ENCODE results near the gene LRRC55. TPM values are rescaled to one million over a fixed set of nuclear protein-coding genes. Genes with fewer than 3 reads are reported as not detected.

LRRC55 gene
- polyA plus RNA-seq, 2 of the 4 experiments (the other 2 are of a cell fraction), result 0.01 TPM; not detected in 1

DNA sequence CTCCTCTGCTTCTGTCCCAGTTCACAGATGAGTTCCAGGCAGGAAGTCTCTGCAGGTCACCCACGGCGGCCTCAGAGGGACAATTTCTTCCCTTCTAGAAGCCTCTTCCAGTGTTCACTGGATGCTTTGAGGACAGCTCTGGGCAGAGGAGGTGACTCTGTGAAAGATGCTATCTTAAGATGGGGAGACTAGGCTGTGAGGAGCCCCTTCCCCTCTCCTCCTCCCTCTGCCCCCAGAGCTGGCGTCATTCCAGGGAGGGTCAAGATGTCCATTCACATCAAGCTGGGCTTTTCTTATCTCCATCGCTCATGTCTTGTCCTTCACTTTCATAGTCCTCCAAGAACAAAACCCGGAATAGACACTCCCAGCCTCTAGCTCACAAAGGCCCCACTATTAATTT, 51.9 kb downstream of the LRRC55 start:
- POLR2A ChIA-PET, result no interaction called here
- no peaks in the 10 kb centered on the region for H3K4me1 ChIP-seq
- DNase-seq (ENCODE audit: low read depth in 1 of 2, low spot score in 1 of 2) (no peak), ATAC-seq (no peak), FAIRE-seq (no peak)
- no peak for TF ChIP-seq BHLHE40 (IDR thresholded peaks at IDR 0.05; ENCODE audit: low read depth, low read length)
- TF ChIP-seq PHF8 (IDR thresholded peaks at IDR 0.05; ENCODE audit: borderline replicate concordance, low read depth), result no peak
- TF ChIP-seq MAZ (IDR thresholded peaks at IDR 0.05; ENCODE audit: borderline replicate concordance, low read depth, low read length), result no peak
- no peak for TF ChIP-seq ZNF302 (CRISPR knock-in tag; IDR thresholded peaks at IDR 0.05)
- TF ChIP-seq CEBPB (IDR thresholded peaks at IDR 0.05), result no peak
- no peak overlapping the region for H3K4me2 ChIP-seq
- no peak overlapping the region for H3K4me3 ChIP-seq
- CTCF ChIA-PET, result interaction anchor here (0.6 to 1.8 kb wide), 5 partner anchors 13 to 392 kb away, joined by 3 to 9 read pairs (median 3); no protein-coding TSS in a partner anchor
- no peaks in the 10 kb centered on the region for H3K9me3 ChIP-seq
- peak overlapping the region in 1 of 2 experiments; percentile 40; a peak in 2 of 6 replicates for H3K27ac ChIP-seq
- 88% methylated on average over 5 of the region's 5 CpGs for WGBS (ENCODE audit: missing lambda C conversion rate)

DNA sequence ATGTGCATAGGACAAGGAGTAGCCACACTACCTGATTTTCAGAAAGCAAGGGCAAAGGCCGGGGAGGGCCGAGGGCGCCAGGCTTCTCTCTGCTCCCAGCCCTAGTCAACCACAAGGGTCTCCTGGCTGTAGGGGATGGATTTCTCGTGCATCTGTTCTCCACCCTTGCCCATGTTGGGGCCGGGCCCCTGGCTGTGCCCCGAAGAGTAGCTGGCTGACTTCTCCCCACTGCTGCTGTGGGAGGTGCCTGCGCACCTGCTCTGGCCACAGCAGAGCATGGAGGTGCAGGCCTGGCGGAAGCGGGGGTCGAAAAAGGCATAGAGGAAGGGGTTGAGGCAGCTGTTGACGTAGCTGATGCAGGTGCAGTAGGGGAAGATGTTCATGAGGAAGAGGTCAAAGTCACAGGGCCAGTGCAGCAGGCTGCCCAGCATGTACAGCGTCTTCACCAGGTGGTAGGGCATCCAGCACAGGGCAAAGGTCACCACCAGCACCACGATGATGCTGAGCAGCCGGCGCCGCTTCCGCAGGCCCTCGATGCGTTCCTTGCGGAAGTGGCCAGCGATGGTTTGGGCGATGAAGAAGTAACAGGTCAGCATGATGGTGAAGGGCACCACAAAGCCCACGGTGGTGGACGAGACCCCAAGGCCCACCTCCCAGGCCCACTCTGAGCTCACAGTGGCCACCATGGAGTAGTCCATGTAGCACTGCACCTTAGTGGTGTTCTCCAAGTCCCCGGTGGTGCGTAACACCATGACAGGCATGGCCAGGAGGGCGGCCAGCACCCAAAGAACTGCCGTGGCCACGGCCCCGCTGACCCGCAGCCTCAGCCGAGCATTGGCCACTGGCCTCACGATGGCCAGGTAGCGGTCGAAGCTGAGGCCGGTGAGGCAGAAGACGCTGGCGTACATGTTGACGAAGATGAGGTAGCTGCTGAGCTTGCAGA, 54.3 kb downstream of the LRRC55 start:
- 89% methylated on average over 37 of the region's 39 CpGs for WGBS (ENCODE audit: missing lambda C conversion rate)
- FAIRE-seq, result no peak
- Histone ChIP-seq H3K4me1 (peaks cover 15% of the 10 kb centered on the region; the same call in 2 of the 3 replicates), H3K27ac (peak overlapping the region in 1 of 2 experiments; percentile 14; a peak in 1 of 6 replicates), H3K4me2 (no peak overlapping the region), H3K9me3 (no peaks in the 10 kb centered on the region), H3K4me3 (no peak overlapping the region)
- ChIA-PET CTCF (interaction anchor here (1.1 to 5.8 kb wide), 3 partner anchors 13 to 395 kb away, joined by 3 to 55 read pairs (median 9); no protein-coding TSS in a partner anchor), POLR2A (no interaction called here)
- ATAC-seq, result no peak
- DNase-seq (ENCODE audit: low read depth in 1 of 2, low spot score in 1 of 2), result no peak
- TF ChIP-seq HOXB13 (CRISPR knock-in tag; IDR thresholded peaks at IDR 0.05; ENCODE audit: low read depth) (no peak), CBX8 (IDR thresholded peaks at IDR 0.05) (no peak), CHD4 (IDR thresholded peaks at IDR 0.05; ENCODE audit: borderline replicate concordance) (no peak), RCOR1 (IDR thresholded peaks at IDR 0.05; ENCODE audit: low read depth, low read length) (no peak), GATA3 (IDR thresholded peaks at IDR 0.05; ENCODE audit: borderline replicate concordance) (no peak), ZFP36 (IDR thresholded peaks at IDR 0.05; ENCODE audit: borderline replicate concordance, partially characterized antibody) (no peak), NR3C1 (IDR thresholded peaks at IDR 0.05) (no peak), ESRRA (IDR thresholded peaks at IDR 0.05; ENCODE audit: borderline replicate concordance, low read length) (no peak), CEBPB (IDR thresholded peaks at IDR 0.05) (no peak), CHD2 (IDR thresholded peaks at IDR 0.05; ENCODE audit: low read length, partially characterized antibody) (no peak), KDM1A (IDR thresholded peaks at IDR 0.05; ENCODE audit: low read depth) (no peak), RFX5 (IDR thresholded peaks at IDR 0.05) (no peak), TP53 (CRISPR knock-in tag; IDR thresholded peaks at IDR 0.05) (no peak)
- TF ChIP-seq, protein P1, sequence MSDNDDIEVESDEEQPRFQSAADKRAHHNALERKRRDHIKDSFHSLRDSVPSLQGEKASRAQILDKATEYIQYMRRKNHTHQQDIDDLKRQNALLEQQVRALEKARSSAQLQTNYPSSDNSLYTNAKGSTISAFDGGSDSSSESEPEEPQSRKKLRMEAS (IDR thresholded peaks at IDR 0.05), result no peak
- TF ChIP-seq, protein P2, sequence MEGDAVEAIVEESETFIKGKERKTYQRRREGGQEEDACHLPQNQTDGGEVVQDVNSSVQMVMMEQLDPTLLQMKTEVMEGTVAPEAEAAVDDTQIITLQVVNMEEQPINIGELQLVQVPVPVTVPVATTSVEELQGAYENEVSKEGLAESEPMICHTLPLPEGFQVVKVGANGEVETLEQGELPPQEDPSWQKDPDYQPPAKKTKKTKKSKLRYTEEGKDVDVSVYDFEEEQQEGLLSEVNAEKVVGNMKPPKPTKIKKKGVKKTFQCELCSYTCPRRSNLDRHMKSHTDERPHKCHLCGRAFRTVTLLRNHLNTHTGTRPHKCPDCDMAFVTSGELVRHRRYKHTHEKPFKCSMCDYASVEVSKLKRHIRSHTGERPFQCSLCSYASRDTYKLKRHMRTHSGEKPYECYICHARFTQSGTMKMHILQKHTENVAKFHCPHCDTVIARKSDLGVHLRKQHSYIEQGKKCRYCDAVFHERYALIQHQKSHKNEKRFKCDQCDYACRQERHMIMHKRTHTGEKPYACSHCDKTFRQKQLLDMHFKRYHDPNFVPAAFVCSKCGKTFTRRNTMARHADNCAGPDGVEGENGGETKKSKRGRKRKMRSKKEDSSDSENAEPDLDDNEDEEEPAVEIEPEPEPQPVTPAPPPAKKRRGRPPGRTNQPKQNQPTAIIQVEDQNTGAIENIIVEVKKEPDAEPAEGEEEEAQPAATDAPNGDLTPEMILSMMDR (IDR thresholded peaks at IDR 0.05), result no peak
- TF ChIP-seq, protein P3, sequence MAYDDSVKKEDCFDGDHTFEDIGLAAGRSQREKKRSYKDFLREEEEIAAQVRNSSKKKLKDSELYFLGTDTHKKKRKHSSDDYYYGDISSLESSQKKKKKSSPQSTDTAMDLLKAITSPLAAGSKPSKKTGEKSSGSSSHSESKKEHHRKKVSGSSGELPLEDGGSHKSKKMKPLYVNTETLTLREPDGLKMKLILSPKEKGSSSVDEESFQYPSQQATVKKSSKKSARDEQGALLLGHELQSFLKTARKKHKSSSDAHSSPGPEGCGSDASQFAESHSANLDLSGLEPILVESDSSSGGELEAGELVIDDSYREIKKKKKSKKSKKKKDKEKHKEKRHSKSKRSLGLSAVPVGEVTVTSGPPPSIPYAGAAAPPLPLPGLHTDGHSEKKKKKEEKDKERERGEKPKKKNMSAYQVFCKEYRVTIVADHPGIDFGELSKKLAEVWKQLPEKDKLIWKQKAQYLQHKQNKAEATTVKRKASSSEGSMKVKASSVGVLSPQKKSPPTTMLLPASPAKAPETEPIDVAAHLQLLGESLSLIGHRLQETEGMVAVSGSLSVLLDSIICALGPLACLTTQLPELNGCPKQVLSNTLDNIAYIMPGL (CRISPR knock-in tag; IDR thresholded peaks at IDR 0.05; ENCODE audit: borderline replicate concordance), result no peak
- TF ChIP-seq, protein P4, sequence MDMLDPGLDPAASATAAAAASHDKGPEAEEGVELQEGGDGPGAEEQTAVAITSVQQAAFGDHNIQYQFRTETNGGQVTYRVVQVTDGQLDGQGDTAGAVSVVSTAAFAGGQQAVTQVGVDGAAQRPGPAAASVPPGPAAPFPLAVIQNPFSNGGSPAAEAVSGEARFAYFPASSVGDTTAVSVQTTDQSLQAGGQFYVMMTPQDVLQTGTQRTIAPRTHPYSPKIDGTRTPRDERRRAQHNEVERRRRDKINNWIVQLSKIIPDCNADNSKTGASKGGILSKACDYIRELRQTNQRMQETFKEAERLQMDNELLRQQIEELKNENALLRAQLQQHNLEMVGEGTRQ (IDR thresholded peaks at IDR 0.05), result no peak
